ENCODE results near the gene UNC5C.

The UNC5C gene

DNA sequence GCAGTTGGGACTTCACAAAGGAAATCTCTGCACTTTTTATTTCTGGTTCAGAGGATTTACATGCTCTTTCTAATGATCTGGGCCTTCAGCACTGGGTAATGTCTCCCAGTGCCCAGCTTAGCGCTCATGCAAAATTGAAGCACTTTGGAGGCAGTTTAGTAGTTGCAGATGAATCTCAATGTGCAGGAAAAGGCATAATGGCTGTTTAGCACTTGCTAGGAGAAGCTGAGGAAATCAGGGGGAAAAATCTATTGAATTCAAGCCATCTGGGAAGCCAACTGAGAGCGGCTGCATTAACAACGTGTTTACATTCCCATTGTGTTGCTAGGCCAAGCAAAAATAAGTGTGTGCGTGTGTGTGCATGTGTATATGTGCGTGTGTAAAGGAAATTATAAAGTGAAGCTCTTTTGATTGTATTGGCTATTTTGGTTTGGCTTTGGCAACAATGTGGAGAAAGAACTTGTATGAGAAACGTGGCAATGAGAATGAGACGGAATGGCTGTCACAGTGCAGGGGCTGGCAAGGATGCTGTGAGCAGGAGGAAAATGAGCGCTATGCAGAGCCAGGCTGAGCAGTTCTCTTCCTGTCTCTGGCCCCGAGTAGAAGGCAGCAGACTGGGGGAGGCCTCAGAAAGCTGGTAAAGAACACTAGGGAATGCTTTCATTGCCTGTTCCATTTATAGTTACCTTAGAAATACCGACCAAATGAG lies 231.5 kb downstream of the UNC5C start:
- no peak for DNase-seq

DNA sequence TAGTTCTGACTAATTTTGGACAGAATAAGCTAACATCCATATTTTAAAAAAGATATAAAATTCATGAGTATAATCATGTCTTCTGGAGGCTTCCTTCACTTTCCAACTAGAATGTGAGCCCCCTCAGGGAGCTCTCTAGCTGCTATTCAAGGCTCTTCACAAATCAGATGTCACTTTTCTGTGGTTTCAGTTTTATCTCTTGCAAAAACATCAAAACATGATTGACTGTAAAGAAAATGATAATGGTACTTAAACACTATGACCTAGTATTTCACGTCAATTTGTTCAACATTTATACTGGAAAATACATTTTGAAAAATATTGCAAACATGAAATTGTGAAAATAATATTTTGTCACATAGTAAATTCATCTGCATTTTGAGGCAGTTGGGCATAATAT lies 234.2 kb downstream of the UNC5C start:
- no peak for DNase-seq

DNA sequence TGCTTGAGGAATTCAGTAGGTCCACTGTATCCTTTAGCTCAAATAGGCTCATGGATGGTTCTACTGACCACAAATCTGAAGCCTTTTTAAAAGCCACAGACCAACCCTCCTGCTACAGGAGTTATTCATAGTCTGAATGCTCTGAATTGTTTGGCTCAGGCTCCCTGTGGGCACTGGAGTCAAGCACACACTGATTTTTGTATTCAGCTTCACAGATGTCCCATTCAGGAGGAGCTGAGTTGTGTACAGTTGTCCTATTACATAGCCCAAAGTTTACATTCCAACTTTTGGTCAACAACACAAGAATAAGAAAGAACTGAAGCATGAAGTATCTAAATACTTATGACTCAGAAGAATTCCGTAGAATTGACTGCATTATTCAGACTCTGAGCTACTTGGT lies 243.9 kb downstream of the UNC5C start:
- no peak for DNase-seq

DNA sequence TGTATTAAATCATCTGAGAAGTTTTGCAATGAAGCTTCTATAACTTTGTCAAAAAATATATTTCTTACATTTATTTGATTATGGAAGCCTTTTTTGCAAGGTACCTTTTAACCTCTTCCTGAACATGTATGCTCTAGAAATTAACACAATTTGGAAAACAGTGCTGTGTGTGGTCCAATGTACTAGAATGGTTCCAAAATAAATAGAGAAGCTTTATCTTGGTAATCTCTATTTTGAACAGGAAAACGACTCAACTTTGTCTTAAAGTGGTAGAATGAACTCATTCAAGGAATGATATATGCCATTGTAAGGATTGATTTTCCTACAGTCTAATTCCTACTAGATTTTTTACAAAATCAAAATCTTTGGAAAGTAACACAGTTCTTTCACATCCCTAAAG lies 248.5 kb downstream of the UNC5C start:
- no peak for DNase-seq

DNA sequence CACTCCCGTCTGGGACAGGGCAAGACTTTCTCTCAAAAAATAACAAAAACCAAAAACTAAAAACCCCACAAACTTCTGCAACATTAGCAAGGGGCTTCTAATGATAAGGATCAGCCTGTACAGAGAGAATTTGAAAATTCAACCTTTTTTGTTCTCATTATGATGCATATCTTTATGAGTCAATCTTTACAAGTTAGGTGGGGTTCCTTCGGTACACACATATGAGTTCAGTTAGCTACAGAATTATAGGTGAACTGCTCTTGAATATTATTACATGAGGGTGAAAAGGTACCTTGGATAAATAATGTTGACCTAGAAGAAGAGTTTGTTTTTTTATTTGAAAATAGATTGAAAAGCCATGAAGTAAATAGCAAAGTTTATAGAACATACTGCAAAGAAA lies 252.7 kb downstream of the UNC5C start:
- no peak for DNase-seq

DNA sequence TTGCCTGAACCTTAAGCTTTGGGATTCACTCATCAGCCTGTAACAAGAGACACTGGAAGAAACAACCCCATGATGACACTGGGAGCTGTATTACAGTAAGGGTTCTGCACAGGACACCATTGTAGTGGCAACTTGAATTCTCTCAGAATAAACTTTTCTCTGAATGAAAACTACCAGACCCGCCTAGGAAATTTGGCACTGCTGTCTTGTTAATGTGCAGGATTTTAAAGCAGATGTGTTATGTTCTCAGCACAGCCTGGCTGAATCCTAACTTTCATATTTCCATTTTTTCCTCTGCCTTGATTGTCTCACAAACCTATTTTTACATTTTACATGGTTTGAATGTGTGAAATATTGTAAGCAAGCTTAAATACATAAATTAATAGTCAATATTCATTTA lies 253.6 kb downstream of the UNC5C start:
- no peak for DNase-seq

DNA sequence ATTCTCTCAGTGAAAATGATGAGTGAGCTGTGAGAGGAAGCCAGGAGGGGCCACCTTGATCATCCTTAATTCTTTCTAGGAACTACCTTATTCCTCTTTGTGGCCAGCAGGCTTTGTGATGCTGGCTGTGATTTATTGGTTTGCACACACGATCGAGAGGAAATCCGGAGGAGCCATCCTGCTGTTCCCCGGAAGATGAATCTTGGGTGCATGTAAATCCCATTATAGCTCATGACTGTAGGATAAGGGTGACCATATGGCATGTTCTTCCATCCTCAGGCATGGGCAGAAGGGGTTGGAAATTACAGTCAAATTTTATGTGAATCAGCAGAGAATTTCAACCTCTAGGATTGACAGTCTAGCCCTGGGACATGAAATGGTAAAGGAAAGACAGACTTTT lies 254.5 kb downstream of the UNC5C start:
- no peak for DNase-seq

DNA sequence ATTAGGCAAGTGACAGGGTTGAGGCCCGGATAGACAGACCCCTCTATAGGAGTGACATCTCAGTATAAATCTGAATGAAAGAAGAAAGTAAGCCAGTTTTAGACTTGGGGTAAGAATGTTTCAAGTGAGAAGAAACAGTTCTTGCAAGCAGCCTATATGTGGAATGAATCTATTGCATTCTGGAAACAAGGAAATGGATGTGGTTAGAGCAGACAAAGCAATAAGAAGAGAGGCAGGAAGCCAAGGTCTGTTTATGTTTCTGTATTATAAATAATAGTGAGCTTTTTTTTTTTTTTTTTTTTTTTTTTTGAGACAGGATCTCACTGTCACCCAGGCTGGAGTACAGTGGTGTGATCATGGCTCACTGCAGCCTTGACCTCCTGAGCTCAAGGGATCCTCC lies 255.8 kb downstream of the UNC5C start:
- no peak for DNase-seq

DNA sequence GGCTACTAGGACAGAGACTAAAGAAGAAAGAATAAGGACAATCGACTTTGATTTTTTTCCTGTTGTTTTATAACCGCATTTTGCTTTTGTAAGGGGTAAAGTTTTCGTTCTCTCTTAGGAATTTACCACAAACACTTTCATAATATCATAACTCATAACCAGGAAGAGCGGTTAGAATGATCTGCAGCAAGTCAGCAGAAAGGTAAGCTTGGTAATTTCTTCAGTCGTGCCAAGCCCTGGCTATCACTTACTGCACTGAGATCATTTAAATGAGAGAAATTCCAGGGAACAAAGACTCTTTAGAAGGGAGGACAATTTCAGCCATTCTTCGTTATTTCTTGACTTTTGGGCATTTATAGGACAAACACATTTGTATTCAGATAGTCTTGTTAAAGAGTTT lies 258.1 kb downstream of the UNC5C start:
- no peak for DNase-seq

DNA sequence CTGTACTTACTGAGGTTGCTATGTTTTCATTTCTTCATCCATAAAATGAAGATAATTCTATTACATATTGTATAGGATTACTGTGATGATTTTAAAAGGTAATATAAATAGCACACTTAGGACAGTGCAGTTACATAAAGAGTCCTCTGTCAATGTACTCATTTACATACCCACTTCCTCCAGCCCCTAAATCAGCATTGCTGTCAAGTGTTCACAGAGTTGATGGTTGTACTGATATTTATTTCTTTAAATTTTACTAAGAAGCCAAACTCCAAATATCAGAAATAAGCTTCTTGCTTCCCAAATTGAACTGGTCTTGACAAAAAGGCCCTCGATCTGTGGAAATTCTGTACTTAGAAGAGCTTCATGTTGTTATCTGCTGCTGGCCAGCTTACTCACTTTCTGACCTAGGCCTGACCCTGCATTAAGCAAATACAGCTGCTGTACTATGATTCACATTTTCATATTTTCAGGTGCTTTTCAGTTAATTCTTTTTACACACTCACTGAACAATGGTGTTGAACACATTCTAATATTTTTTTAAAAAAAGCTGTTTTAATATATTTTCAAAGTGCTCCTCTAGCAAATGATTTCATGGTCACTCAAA lies 259.6 kb downstream of the UNC5C start:
- DNase-seq: no peak

DNA sequence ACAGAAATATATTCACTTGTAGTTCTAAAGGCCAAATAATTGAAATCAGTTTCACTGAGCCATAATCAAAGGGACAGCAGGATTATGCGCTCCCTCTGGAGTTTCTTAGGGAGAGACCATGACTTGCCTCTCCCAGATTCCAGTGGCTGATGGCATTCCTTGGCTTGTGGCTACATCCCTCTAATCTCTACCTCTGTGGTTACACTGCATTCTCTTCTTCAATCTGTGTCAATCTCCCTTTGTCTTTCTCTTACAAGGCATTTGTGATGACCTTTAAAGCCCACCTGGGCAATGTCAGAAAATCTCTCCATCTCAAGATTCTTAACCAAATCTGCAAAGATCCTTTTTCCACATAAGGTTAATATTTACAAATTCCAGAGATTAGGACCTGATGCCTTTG lies 260.2 kb downstream of the UNC5C start:
- no peak for DNase-seq

DNA sequence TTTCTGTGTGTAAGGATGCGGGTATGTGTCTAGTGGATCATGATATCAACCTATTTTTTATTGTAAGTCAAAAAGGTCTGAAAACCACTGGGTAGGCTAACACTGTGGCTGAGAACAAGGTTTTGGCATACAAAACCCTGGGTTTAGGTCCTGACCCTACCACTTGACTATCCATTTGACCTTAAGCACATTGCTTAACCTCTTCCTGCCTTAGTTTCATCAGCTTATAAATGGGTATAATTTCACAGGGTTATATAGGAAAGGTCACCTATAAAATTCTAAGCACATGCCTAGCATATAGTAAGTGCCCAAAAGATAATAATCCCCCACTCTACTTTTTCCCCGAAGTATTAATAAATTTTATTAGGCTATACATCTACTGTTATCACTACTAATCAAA lies 263.0 kb downstream of the UNC5C start:
- DNase-seq: no peak

DNA sequence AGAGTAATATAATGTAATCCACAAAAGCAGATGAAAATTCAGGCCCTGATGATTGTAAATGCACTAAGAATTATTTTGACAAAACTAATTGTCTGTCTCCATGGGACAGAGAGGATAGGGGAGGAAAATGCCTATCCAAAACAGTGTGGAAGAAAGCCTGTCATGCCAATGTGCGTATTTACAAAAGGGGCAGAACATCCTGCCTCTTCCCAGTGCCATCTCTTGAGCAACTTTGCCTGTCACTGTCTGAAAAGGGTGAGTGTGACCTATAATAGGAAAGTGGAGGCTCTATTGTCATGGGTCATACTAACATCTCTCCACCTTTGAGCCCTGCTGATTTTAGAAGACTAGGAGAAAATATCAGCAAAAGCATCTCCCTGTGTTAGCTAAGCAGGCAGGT lies 264.1 kb downstream of the UNC5C start:
- DNase-seq: no peak

DNA sequence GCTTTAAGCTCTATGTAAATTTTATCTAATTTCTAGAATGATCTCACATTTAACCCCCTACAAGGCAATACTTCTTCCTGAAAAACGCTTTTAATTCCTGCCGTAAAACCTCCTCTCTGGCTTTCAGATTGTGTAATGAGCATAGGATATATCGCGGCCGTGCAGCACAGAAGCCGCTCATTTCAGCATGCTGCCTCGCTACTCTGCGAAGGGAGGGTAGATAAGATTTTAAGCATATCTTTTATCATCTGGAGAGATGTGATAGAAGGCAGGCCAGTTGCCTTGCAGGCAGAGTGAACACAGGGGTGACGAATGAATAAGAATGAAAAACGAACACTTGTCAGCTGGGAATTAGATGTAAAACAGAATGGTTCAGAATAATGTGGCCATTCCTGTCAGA lies 265.5 kb downstream of the UNC5C start:
- DNase-seq: no peak

DNA sequence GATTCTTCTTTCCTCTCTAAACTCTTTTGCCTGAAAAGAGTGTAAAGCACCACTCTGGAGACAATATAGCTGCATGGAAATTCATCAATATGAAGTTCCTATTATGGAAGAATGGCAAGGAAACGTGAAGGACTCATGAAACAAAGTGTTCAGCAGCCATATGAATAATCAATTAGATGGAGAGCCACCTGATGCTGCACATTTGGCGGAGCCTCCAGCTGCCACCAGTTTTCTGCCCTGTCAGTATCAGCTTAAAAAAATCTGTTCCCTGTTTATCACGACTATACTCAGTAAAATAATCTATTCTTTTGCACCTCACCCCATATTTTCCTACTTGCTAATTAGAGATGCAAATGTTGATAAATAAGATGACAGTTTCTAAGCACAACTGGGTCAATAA lies 276.0 kb downstream of the UNC5C start:
- no peak for DNase-seq

DNA sequence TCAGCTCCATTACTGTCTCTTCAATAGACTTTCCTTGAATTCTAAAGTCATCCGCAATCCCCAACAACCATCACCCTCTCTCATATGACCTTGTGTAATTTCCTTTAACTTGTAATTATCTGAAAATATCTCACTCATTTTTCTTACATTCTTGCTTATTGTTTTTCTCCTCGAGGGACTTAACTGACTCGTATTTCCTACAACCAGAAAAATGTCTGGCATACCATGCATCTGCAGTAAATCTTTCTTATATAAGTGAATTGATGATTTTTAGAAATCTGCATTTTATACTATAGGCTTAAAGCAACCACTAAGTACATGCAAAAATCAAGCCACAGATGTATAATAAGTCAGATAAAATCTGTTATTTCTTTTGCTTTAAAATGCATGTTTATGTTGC lies 276.7 kb downstream of the UNC5C start:
- no peak for DNase-seq

DNA sequence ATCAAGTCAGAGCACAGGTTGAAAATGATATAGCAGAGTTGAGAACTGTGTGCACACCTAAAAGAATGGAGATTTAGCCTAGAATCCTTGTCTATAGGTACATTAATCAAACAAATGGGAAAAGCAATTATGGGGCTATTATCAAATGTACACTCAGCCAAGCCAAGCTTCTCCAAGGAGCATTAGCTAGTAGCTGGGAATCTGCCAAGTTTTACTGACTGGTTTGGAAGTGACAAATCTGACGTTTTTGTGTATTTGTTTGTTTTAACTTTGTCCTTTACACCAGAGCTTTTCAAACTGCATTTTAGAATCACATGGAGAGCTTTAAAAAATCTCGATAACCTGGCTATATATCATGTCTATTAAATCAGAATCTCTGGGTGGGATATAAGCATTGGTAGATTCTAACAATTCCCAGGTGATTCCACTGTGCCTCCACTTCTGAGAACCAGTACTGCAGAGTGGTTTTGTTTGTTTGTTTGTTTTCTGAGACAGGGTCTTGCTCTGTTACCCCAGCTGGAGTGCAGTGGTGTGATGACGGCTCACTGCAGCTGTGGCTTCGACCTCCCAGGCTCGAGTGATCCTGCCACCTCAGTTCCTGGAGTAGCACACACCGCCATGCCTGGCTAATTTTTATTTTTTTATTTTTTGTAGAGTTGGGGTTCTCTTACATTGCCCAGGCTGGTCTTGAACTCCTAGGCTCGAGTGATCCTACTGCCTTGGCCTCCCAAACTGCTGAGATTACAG lies 279.8 kb downstream of the UNC5C start:
- no peak for DNase-seq

DNA sequence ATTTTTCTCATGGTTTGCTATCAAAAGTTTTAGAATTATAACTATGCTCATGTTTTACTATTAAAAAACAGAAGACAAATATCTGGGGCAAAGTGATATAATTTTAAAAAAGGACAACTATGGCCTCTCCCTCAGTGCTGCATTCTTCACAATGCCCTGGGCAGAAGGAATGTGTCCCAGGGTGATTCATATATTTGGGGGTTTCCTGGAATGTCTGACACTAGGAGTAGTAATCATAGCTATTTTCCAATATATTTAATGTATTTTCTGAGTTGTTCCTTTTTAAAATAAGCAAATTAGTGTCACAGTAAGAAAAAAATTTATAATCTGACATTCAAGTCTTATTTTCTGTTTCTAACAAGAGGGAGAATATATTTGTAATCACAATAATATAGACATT lies 281.7 kb downstream of the UNC5C start:
- no peak for DNase-seq

DNA sequence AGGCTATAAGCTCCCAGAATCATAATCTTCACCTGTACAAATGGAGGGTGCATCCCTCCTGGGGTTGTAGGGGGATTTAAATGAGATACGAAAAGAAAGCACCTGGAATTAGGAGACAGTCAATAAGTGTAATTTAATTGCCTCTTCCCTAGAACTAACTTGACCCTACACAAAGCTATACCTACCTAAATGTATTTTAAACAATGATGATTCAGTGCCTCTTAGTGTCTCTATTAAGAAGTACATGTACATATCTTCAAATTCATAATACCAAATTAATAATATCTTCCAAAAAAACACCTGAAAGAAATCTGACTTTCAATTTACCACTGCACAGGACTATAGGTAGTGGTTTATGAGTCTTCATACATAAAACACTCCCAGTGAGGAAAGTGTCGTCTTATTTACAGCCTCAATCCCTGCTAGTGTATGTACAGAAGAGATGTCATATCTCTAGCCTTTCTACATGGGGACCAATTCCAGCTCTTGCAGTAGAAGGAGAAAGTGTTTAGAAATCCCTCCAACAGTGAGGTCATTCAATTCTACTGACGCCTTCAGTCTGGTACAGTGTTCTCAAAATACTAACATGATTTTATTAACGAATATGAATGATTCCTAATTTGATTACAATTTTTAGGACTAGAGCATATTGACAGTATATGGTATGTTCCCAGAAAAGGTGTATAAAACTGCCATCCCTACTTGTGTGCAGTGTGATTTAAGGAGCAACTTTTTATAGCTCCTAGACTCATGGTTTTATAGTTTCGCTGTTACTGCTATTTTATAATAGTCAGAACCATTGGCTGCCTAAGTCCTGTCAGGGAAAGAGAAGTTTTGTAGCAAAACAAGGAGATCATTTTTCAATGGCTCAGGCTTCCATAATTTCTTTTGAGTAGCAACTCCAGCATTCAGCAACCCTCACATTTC lies 282.7 kb downstream of the UNC5C start:
- DNase-seq: no peak

DNA sequence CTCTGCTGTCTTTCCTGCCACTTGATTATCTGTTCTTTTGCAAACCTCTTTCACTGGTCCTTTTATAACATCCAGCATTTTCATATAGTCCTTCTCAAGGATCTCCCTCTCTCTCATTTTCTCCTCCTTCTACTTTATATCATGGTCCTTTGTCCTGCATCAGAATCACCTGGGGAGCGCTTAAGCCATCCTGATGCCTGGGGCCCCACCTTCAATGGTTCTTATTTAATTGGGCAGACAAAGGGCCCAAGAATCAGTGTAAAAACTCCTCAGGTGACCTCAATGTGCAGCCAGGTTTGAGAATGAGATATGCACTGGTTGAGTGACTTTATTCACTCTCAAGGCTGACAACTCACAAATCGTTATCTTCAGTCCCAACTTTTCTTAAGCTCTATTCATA lies 283.9 kb downstream of the UNC5C start:
- no peak for DNase-seq

DNA sequence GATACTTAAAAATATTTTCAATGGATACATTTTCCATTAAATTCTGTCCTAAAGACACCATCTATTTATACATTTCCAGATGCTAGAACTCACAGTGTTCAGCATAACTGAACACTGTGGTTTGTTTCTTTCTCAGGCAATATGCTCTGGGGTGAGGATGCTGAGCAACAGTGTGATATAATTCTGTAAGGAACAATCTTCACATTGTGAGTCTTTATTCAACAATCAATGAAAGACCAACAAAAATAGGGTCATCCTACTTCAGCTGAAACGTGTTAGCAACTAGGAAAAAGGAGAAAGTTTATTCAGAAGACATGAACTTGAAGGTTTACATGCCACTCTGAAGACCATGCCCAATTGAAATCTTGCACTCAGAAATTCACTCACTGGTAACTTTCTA lies 284.8 kb downstream of the UNC5C start:
- DNase-seq: no peak

DNA sequence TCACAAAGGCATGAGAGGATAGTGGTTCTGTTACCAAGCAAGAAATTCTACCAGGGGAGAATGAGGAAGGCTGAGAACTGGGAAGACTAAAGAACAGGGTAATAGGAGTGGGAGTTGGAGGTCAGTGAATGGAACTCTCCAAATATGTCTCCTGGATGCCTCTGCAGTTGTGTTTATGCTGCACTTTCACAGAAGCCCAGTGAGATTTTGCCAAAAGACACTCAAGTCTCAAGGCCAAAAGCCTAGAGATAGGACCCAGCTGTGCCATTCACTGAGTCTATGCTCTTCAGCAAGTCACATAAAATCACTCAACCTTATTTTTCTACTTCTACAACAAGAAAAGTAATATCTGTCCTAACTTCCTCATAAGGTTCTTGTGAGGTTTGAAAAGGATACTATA lies 285.4 kb downstream of the UNC5C start:
- no peak for DNase-seq

DNA sequence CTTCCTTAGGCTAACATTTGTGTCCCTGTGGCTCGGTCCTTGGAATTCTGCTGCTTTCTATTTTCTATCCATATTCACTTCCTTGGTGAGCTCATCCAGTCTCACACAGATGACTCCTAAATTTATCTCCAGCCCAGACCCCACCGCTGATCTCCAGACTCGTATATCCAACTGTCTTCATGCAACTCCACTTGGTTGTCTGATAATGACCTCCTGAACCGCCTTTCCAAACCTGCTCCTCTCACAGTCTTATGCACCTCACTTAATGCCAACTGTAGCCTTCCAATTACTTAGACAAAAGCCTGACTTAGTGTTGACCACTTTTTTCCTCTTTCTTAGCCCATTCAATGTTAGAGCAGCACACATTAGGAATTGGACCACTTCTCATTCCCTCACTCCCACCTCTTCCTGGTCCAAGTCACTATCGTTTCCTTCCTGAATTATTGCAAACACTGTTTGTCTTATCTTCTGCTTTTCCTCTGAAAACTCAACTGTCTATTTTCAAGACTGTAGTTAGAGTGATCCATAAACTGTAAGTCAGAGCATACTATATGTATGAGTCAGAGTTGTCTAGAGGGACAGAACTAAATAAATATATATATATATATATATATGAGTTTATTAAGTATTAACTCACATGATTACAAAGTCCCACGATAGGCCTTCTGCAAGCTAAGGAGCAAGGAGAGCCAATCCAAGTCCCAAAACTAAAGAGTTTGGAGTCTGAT lies 292.5 kb downstream of the UNC5C start:
- DNase-seq: no peak
